Stimulated activated CD4-positive, alpha-beta T cell treated with anti-CD3 and anti-CD28 coated beads, Interleukin-12 subunit alpha, Interleukin-12 subunit beta, amount 100 ng/mL, for 24 hours (primary cell): ENCODE data around the gene NOXO1.
"Not testable (repeated sequence)": the region's sequence is repeated elsewhere in the genome, so short reads cannot be mapped to it uniquely, and the experiment has no call there.

Source experiments
- DNase-seq, 2 experiments: peaks; one replicate each; pipeline ENCODE4 v3.0.0-alpha.2; 2020; ENCODE audit warnings: low read depth in 2 of 2

Gene NOXO1

DNA sequence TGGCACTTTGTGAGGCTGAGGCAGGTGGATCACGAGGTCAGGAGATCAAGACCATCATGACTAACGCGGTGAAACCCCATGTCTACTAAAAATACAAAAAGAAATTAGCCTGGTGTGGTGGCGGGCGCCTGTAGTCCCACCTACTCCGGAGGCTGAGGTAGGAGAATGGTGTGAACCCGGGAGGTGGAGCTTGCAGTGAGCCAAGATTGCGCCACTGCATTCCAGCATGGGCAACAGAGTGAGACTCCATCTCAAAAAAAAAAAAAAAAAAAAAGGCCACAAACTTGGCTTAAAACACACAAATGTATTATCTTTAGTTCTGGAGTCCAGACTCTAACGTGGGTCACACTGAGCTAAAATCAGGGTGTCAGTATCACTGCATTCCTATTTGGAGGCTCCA is 30.5 kb upstream of the NOXO1 start:
- DNase-seq, result not testable (repeated sequence)

DNA sequence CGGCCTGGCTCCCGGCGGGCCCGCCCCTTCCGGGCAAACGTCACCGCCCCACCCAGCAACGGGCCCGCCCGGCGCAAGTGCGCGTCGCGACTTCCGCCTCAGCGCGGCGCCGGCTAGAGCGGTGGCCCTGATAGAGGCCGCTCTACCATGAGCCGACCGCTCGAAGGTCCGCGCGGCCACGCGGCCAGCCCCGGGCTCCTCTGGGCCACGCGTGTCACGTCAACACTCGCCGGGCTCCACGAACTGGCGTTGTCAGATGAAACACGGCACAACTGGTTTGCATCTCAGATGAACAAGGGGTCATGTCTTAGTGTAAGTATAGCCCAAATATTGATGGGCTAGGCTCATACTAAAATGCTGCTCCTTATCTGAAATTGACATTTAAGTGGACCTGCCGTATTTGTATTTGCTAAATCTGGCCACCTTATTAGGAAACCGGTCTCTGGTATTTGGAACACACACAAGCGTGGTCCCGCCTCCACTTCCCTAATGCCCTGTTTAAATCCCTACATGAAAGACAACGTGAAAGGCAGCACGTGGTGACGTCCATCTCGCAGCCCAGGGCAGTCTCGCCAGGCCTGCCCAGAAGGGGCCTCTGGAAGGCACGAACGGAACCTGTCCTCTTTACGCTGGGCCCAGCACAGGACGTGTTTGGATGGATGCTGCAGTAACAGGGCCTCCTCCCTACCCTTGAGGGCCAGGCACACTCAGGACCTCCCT is 28.7 kb upstream of the NOXO1 start, which contains the start of gene ZNF598:
ZNF598 (minus strand) TSS at position 31 of the 720 bp plus-strand sequence.
- DNase-seq, result peak; percentile 59 to 69

DNA sequence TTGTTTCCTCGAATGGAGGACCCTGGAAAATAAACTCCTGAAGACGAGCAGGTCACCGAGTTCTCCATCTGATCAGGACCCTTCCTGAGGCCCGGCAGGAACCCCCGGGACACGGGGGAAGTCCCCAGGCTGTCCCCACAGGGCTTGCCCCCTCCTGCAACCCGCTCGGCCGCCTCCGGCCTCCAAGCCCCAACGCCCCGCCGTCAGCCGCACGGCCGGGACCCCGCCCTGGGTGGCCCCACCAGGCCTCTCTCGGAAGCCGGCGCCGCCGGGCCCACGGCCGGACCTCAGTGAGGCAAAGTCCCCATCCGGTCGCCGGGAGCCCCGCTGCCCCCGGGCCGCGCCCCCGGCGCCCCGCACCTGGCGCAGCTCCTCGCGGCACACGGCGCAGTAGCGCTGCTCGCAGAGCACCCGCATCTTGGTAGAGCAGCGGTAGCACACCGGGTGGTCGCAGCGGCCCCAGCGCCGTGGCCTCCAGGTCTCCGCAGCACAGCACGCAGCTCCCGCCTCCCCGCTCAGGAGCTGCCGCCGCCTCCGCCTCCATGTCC is 28.0 kb upstream of the NOXO1 start:
- no peak for DNase-seq

DNA sequence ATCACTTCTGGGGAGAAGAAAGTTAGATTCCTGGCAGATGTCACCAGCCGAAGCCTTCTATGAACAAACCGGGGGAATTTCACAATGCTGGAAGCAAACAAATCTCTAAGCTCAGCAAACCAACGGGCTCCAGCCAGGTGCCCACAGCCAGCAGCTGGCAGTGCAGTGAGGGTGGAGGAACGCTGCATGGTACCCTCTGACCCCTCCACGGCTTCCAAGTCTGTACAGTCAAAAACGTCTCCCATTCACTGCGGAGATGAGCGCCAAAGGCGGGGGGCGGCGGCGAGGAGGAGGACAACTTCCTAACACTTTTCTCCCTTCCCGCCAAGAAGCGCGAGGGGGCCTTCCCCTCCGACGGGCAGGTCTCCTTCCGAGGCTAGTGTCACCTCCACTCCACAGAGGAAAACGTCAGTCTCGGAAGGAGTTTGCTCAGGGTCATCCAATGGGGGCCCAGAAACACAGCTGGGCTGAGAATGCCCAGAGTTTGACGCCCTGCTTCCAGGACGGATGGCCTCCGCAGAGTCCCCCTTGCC is 27.4 kb upstream of the NOXO1 start:
- DNase-seq, result peak in 1 of 2 experiments; percentile 41

DNA sequence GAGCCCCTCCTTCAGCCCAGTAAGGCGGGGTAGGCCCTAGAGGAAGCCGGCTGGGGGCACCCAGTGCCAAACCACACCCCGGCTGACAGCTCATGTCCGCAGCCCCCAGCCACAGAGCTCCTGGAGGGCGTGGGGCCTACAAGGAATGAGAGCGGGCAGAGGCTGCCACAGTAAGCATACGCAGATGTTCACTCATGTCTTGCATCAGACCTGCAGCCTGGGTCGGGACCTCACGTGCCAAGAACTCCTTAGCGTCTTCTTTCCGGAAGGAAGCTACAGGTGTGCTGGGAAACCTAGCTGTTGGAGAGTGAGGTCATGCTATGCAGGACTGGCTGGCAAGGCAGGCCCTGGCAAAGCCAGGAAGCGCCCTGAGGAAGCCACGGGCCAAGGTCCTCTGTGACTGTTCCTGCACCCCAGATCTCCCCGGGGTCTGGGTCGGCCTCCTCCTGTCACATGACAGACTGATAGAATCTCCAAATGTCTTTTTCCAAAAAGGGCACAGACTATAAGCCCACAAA is 26.8 kb upstream of the NOXO1 start:
- no peak for DNase-seq

DNA sequence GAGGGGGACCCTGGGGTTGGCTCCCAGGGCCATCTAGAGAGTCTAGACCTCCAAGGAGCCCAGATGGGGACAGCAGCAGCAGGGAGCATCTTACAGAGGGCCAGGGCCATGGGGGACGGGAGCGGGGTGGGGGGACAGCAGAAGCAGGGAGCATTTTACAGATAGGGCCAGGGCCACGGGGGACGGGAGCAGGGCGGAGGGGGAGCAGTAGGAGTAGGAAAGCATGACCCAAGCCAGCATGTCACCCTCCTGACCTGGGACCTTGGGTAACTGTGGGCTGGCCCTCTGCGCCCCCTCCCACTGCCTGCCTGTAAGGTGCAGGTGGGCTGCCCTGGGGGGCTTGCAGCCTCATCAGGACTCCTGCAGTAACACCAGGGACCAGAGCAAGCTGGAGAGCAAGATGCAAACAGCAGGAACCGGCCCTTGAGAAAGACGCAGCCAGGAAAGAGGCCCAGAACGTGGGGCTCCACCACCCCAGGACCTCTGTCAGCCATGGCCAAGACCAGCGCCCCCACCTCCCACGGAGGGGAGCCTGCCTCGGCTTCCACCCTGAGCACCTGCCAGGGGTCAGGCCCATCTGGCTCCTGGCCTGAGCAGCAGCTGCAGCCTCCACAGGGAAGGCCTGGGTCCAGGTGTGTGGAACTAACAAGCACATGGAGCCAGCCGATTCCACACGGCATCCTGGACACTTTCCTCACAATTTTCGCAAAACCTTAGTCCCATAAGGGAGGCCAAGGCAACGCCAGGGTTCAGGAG is 26.0 kb upstream of the NOXO1 start:
- DNase-seq, result no peak

DNA sequence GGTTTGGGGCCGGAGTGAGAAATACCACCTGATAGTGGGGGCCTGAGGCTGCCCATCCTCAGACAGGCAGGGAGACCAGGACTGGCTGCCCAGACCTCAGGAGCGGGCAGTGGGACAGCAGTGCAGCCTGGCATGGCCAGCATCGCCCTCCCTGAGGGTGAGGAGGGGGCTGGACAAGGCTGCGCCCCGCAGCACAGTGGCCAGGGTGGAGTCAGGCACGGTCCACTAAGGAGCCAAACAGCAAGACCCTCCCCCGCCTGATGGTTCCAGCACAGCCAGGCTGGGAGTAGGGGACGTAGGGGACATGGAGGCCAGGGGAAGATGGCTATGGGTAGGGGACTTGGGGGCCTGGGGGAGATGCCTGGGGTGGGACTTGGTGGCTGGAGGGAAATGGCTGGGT is 25.0 kb upstream of the NOXO1 start:
- no peak for DNase-seq

DNA sequence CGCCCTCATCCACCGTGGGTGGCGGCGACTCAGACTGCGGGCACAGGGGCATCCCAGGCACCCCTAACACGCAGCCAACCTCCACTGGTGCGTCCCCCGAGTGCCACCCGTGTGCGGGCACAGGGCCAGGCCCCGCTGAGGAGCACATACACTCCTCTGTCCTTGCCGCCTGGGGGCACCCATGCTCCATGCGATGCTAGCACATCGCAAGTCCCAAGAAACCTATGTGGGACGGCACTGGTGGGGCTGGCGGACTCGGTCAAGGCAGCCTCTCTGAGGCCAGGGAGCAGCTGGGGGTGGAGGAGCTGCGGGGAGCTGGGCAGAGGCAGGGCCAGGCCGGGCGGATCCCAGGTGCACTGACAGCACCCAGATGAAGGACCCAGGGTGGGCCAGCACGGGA is 24.4 kb upstream of the NOXO1 start:
- no peak for DNase-seq

DNA sequence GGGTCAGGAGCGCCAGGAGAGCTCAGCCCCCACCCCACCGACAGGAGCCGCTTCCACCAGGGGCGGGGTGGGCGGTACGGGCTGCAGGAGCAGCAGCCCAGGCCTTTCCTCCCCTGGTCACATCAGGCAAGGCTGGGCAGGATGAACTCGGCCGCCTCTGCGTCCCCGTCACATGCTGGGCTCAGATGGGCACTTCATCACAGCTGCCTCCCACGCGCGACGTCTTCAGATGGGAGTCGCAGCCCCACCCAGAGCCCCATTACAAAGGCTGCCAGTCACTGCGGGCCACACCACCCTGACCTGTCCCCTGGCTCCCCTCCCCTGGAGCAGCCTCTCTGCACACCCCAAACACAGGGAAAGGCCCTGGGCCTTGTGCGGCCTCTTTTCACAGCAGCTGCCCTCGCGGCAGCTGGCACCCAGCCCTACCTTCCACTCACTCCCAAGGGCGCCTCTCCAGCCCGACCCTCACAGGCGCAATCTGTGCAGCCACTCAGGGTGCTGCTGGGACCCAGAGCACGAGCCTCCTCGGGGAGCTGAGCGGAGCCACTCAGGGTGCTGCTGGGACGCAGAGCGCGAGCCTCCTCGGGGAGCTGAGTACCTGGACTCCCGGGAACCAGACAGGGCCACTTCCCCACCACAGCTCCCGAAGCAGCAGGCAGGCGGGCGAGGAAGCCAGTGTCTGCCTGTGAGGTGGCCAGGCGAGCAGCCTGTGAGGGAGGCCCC is 23.7 kb upstream of the NOXO1 start:
- no peak for DNase-seq

DNA sequence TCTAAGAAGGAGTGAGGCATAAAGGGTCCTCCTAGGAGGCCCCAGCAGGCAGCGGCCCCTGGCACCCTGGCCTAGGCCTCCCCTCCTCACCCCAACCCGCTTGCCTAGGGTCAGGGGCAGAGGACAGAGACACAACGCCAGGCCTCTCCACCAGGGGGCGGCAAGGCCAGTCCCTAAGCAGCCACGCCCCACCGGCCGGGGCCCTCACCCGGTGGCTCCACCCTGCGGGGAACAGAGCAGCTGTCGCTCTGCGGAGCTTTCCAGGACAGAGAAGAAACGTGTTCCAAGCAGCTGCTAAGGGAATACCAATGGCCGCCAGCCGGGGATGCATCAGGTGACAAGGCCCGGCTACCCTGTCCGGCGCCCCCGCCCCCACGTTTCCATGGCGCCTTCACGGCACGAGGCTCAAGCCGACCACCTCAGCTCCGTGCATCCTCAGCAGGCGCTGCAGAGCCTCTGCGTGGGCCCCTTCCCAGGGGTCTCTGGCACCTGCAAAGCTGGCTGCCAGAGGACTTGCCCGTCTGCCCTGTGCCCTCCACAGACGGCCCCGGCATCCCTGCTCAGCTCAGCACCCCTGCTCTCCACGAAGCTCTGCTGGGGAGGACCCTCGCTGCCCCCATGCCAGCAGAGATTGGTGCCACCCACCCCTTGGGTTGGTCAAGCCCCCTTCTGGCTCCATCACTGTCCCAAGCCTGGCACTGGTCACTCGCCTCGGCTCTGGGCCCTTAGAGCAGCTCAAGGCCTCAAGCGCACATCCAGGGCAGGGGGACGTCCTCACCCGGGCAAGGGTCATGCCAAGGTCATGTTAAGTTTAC is 22.8 kb upstream of the NOXO1 start:
- DNase-seq, result peak; percentile 66 to 91

DNA sequence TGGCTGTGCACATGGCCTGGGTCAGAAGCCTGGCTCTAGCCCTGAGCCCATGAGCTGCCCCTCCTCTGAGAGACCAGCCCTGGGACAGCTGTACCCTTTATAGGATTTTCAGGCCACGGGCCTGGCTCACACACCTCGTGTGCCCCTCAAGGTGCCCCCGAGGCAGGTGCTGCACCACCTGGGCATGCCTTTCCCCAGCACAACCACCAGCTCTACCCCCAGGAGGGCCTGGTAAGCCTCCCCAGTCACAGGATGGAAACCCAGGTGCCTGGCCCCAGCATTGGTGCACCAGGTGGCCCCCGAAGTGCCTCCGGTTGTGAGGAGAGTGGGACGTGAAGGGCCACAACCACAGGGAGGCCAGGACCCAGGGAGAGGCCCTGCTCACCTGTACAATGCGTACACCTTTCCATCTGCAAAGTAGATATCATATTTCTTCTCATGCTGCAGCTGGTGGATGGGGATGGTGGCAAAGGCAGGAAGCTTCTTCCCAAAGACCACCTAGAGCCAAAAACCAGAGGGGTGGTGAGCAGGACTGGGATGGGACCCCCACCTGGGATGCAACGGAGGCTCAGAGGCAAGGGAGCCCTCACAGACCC is 22.1 kb upstream of the NOXO1 start:
- no peak for DNase-seq

DNA sequence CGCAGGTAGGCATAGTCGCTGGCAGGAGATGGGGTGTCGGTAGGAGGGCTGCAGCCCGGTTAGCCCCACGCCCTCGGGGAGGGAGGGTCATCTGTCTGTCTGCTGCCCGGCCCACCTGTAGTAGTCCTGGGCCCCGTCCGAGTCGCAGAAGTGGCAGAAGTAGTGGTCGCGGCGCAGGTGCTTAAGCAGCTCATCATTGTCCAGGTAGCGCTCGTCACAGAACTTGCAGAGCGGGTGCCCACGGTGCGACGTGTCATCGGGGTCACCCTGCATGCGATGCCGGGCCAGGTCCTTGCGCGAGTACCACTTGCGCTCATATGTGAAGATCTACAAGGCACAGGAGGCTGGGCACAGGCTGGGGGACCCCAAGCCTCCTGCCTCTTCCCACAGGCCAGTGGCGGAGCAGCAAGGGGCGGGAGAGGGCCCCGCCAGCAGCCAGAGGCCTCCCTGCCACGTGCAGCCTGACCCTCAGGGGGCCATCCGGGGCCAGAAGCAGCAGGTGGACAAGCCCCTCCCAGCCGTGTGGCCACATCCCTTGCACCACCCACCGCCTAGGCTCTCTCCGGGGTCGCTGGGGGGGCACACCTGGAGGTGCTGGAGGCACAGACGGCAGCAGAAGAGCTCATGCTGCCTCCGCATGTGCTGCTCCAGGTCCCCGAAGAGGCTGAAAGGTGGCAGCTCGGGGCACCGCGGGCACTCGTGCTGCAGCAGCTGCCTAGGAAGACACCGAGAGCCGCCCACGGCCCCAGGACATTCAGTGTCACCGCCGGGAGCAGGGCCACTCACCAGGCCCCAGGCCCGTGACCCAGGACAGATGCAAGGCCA is 21.3 kb upstream of the NOXO1 start:
- DNase-seq, result no peak

DNA sequence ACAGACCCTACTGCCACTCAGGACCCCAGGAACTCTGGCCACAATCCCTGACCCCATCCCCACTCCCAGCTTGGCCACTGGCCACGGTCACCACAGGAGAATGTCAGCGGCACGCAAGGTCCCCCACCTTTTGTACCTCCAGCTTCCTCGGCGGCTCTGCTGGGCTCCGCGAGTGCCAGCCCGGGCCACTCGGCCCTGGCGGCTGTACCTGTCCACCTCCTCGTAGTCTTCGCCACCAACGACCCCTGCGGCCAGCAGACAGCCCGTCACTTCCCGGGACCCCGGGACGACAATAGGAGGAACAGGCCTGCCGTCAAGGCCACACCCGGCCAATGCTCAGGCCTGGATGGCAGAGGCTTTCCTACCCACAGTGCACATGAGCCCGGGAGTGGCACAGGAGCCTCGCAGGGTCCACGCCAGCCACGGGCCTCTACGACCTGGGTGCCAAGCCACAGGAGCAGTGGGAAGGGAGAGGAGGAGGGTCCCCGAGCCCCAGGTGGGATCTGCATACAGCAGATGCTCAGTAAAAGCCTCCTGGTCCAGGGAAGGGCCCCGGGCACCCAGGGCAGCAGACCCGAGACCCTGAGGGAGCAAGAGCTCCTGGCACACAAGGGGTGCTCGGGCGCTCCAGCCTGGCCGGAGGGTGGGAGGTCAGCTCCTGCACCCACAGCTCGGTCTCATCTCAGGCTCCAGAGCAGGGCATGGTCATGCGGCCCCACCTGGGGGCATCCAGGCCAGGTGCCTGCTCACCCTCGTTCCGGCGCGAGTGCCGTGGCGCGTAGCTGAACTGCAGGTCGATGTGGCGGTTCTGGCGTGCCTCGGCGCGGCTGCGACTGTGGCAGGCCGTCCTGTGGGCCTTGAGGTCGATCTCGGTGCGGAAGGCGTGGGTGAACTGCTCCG is 20.4 kb upstream of the NOXO1 start:
- DNase-seq, result no peak

DNA sequence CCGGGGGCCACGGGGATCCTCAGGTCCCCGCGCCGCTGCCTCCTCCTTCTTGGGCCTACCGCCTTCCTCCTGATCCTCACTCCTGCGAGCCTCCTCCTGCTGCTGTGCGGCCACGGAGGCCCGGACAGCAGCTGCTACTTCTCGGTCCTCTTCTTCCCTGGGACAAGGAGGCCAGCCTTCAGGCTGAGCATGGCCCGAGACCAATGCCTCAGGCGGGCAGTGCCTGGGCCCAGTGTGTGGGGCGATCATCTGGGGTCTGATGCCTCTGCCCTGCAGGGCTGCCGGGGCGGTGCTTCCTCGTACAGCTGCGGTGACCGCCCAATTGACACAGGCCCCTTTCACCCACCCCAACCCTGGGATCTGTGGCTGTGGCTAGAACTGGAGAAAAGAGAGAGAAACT is 19.8 kb upstream of the NOXO1 start:
- no peak for DNase-seq

DNA sequence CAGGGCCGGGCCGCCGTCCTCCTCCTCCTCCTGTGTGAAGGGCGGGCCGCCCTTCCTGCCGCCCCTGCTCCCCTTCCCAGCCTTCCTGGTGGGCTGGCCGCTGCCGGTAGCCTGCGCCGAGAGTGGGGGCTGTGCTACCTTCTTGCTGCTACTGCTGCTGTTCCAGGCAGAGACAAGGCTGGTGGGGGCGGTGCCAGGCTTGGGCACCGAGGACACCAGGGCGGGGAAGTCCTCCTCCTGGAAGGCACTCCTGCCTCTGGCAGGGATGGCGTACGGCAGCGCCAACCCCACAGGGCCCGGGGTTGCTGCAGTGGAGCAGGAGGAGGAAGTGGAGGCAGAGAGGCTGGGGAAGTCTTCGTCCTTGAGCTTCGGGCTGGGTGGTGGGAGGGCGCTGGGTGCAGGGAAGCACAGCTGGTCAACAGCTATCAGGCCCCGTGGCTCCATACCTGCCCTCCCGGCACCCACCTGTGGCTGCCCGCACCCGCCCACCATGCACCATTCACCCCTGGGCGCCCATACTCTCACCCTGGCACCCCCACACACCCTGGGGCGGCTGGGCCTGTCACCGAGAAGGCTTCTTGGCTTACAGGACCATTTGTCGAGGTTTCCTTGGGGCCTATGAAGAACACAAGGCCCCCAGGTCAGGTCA is 18.7 kb upstream of the NOXO1 start:
- DNase-seq, result no peak

DNA sequence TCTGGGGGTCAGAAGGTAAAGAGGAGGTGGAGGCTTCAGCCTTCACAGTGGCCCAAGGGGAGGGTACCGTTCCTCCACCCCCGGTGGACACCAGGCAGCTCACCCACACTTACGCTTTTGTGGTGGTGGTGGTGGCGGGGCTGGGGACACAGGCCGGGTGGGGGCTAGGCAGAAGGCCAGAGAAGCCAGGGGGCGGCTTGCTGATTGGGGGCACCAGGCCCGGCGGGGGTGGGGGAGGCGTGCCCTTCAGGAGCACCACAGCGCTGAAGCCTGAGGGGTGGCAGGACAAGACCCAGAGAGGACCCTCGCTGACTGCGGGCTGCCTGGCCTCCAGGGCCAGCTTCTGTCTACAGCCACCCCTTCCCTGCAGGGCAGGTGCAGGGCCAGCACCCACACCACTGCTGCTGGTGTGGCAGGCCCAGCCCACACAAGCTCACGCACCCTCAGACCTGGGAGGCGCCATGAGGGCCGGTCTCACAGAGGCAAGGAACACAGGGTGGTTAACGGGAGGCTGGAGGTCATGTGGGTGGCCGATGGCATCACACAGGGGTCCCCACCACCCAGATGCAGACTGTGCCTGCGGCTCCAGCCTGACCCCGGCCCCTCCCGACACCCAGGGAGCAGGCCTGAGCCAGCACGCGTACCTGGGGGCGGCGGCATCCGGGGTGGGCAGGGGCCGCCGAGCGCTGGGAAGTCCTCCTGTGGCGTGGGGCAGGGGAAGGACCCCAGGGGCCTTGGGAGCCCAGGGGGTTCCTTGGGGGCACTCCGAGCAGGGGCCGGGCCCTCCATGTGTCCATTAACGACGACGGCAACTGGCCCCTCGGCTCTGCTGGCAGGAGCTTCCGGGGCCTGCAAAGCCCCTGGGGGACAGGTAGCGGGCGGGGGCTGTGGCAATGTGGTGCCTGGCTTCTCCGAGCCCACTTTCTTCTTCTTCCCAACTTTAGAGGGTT is 17.9 kb upstream of the NOXO1 start:
- DNase-seq, result no peak

DNA sequence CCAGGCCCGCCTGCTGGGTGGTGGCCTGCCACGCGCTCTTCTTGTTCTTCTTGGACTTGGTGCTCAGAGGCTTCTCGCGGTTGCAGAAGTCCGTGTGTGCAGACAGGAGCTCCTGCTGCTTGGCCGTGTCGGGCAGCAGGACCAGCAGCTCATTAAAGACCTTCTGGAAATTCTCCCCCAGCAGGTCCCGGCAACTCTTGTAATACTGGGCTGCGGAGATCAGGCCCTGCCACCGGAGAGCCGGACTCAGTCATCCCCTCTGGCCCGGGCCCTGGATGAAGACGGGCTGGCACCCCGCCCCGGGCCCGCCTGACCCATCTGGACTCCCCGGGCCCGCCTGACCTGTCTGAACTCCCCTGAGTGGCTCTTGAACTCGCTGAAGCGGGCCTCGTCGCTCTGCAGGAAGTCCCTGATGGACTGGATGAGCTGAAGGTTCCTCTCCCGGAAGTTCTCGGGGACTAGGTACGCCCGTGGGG is 17.1 kb upstream of the NOXO1 start:
- no peak for DNase-seq
